Neural cell (in vitro differentiated cells): ENCODE results near the gene CUX1. TPM values are rescaled to one million over a fixed set of nuclear protein-coding genes. Genes with fewer than 3 reads are reported as not detected.

Experiments
- H2AFZ ChIP-seq: fragments of 200-600, 300-800 bp; sonication (generic), shearing (Covaris generic); 2 replicates; pipeline ENCODE4 v1.6.0; 2014; ENCODE audit warnings: low read depth, mild to moderate bottlenecking, antibody characterized with exemption, low read length, moderate library complexity
- H3F3A ChIP-seq: fragments of 200-600 bp; shearing (Covaris generic); 2 replicates; pipeline ENCODE4 v1.6.1; 2016; ENCODE audit warnings: mild to moderate bottlenecking, moderate library complexity, mixed read lengths, antibody characterized with exemption, low read length; ENCODE audit not compliant: insufficient read depth, poor library complexity, severe bottlenecking
- H3K27ac ChIP-seq: fragments of 200-600, 300-800 bp; sonication (generic), shearing (Covaris generic); 2 replicates; pipeline ENCODE4 v1.5.1; 2014; ENCODE audit warnings: mild to moderate bottlenecking, low read length, moderate library complexity
- H3K27me3 ChIP-seq: fragments of 300-800, 200-600 bp; sonication (generic), shearing (Covaris generic); 2 replicates; pipeline ENCODE4 v1.6.0; 2014; ENCODE audit warnings: mild to moderate bottlenecking, low read depth, low read length, moderate library complexity; ENCODE audit not compliant: insufficient read depth
- H3K36me3 ChIP-seq: fragments of 300-800, 200-600 bp; sonication (generic), shearing (Covaris generic); 2 replicates; pipeline ENCODE4 v1.5.1; 2014; ENCODE audit warnings: mild to moderate bottlenecking, antibody characterized with exemption, low read length, moderate library complexity; ENCODE audit not compliant: insufficient read depth
- H3K4me2 ChIP-seq: fragments of 300-800, 200-600 bp; sonication (generic), shearing (Covaris generic); 2 replicates; pipeline ENCODE4 v1.6.0; 2014; ENCODE audit warnings: mild to moderate bottlenecking, low read length
- H3K4me3 ChIP-seq: fragments of 300-800, 200-600 bp; sonication (generic), shearing (Covaris generic); 2 replicates; pipeline ENCODE4 v1.5.1; 2014; ENCODE audit warnings: mild to moderate bottlenecking, low read length, moderate library complexity
- H3K79me2 ChIP-seq: fragments of 200-600 bp; shearing (Covaris generic); replicated peaks from 2 replicates; pipeline ENCODE4 v1.6.0; 2014; ENCODE audit warnings: mild to moderate bottlenecking, low read length, moderate library complexity; ENCODE audit not compliant: insufficient read depth
- H3K9ac ChIP-seq: fragments of 300-800, 200-600 bp; sonication (generic), shearing (Covaris generic); 2 replicates; pipeline ENCODE4 v1.6.1; 2016; ENCODE audit warnings: mild to moderate bottlenecking, low read length, mixed read lengths
- H3K9me2 ChIP-seq: fragments of 200-600 bp; shearing (Covaris generic); 2 replicates; pipeline ENCODE4 v1.6.1; 2016; ENCODE audit warnings: mild to moderate bottlenecking, low read length, mixed read lengths; ENCODE audit not compliant: insufficient read depth
- H3K9me3 ChIP-seq: fragments of 200-600, 300-800 bp; sonication (generic), shearing (Covaris generic); 2 replicates; pipeline ENCODE4 v1.6.1; 2016; ENCODE audit warnings: mild to moderate bottlenecking, mixed run types, low read length, moderate library complexity, mixed read lengths
- H4K20me1 ChIP-seq: fragments of 200-600 bp; shearing (Covaris generic); 2 replicates; pipeline ENCODE4 v1.6.1; 2016; ENCODE audit warnings: mild to moderate bottlenecking, mixed run types; ENCODE audit not compliant: insufficient read depth
- CTCF ChIP-seq: fragments of 450-650 bp; IDR thresholded peaks from 2 replicates; pipeline ENCODE4 v1.5.1; 2014; ENCODE audit warnings: antibody characterized with exemption, mild to moderate bottlenecking, moderate library complexity; ENCODE audit not compliant: poor library complexity, severe bottlenecking
- EP300 ChIP-seq: fragments of 450-650 bp; conservative IDR thresholded peaks from 2 replicates; pipeline ENCODE4 v1.6.1; 2014; ENCODE audit warnings: antibody characterized with exemption, mild to moderate bottlenecking, moderate library complexity; ENCODE audit not compliant: poor library complexity, severe bottlenecking
- EZH2 ChIP-seq: fragments of 200-600, 300-800 bp; shearing (Covaris generic), sonication (generic); IDR thresholded peaks from 2 replicates; pipeline ENCODE4 v1.6.1; 2014; ENCODE audit warnings: antibody characterized with exemption, low read length, borderline replicate concordance, mild to moderate bottlenecking; ENCODE audit not compliant: insufficient read depth, poor library complexity, severe bottlenecking
- MXI1 ChIP-seq: fragments of 450-650 bp; conservative IDR thresholded peaks from 2 replicates; pipeline ENCODE4 v1.6.1; 2014; ENCODE audit warnings: antibody characterized with exemption, mild to moderate bottlenecking; ENCODE audit not compliant: poor library complexity, severe bottlenecking
- POLR2AphosphoS5 ChIP-seq: IDR thresholded peaks from 2 replicates; pipeline ENCODE4 v1.6.1; 2012
- RAD21 ChIP-seq: fragments of 450-650 bp; conservative IDR thresholded peaks from 2 replicates; pipeline ENCODE4 v1.6.1; 2014; ENCODE audit warnings: antibody characterized with exemption, mild to moderate bottlenecking, moderate library complexity
- SMC3 ChIP-seq: fragments of 450-650 bp; conservative IDR thresholded peaks from 2 replicates; pipeline ENCODE4 v1.6.1; 2014; ENCODE audit warnings: antibody characterized with exemption, mild to moderate bottlenecking, moderate library complexity; ENCODE audit not compliant: poor library complexity
- TAF1 ChIP-seq: IDR thresholded peaks from 2 replicates; pipeline ENCODE4 v1.6.1; 2012; ENCODE audit warnings: low read depth
- polyA plus RNA-seq: library from polyadenylated mRNA; depleted of rRNA; stranded (reverse); fragments of >200 nt; gene quantifications from 2 replicates; pipeline ENCODE4 v1.2.3, GENCODE V29; 2014
- TF ChIP-seq, protein P1 (sequence below): IDR thresholded peaks from 2 replicates; pipeline ENCODE4 v1.6.1; 2012; ENCODE audit warnings: borderline replicate concordance

Gene CUX1
- polyA plus RNA-seq, 1 donor from 2014 or later, result 26.6 TPM

DNA sequence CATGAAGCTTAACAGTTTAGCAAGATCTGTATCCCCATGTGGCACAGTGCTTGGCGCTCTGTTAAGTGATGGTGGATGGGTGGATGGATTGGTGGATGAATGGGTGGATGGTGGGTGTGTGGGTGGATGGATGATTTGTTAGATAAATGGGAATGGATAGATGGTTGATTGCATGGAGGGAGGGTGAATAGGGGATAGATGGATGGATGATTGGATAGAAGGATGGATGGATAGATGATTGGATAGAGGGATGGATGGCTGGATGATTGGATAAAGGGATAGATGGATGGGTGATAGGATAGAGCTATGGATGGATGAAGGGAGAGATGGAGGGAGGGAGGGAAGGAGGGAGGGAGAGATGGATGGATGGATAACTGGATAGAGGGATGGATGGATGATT lies 229.7 kb downstream of the CUX1 start:
- no peak for TF ChIP-seq EZH2
- no peak for TF ChIP-seq CTCF
- no peak for TF ChIP-seq MXI1
- TF ChIP-seq RAD21, result no peak
- TF ChIP-seq SMC3, result no peak
- no peak for TF ChIP-seq POLR2AphosphoS5
- no peak for TF ChIP-seq TAF1
- TF ChIP-seq, protein P1, sequence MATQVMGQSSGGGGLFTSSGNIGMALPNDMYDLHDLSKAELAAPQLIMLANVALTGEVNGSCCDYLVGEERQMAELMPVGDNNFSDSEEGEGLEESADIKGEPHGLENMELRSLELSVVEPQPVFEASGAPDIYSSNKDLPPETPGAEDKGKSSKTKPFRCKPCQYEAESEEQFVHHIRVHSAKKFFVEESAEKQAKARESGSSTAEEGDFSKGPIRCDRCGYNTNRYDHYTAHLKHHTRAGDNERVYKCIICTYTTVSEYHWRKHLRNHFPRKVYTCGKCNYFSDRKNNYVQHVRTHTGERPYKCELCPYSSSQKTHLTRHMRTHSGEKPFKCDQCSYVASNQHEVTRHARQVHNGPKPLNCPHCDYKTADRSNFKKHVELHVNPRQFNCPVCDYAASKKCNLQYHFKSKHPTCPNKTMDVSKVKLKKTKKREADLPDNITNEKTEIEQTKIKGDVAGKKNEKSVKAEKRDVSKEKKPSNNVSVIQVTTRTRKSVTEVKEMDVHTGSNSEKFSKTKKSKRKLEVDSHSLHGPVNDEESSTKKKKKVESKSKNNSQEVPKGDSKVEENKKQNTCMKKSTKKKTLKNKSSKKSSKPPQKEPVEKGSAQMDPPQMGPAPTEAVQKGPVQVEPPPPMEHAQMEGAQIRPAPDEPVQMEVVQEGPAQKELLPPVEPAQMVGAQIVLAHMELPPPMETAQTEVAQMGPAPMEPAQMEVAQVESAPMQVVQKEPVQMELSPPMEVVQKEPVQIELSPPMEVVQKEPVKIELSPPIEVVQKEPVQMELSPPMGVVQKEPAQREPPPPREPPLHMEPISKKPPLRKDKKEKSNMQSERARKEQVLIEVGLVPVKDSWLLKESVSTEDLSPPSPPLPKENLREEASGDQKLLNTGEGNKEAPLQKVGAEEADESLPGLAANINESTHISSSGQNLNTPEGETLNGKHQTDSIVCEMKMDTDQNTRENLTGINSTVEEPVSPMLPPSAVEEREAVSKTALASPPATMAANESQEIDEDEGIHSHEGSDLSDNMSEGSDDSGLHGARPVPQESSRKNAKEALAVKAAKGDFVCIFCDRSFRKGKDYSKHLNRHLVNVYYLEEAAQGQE, result no peak
- no peak for TF ChIP-seq EP300
- Histone ChIP-seq H3K27me3 (no peaks in the 10 kb centered on the region), H3K27ac (no peak overlapping the region), H3K79me2 (no peaks in the 10 kb centered on the region), H2AFZ (no peak overlapping the region), H3K9ac (no peak overlapping the region), H3K4me3 (no peak overlapping the region), H3F3A (no peaks in the 10 kb centered on the region), H3K9me2 (no peaks in the 10 kb centered on the region), H3K4me2 (no peak overlapping the region), H4K20me1 (no peaks in the 10 kb centered on the region), H3K36me3 (no peaks in the 10 kb centered on the region), H3K9me3 (no peaks in the 10 kb centered on the region)

GRCh38 chr7:102049765-102050164 lies 232.3 kb downstream of the CUX1 start:
- Histone ChIP-seq H3K9ac (no peak overlapping the region), H3F3A (no peaks in the 10 kb centered on the region), H3K9me2 (no peaks in the 10 kb centered on the region), H3K79me2 (no peaks in the 10 kb centered on the region), H3K4me2 (no peak overlapping the region), H3K36me3 (no peaks in the 10 kb centered on the region), H3K9me3 (peaks cover 6% of the 10 kb centered on the region), H2AFZ (no peak overlapping the region), H3K27me3 (no peaks in the 10 kb centered on the region), H4K20me1 (no peaks in the 10 kb centered on the region), H3K4me3 (no peak overlapping the region), H3K27ac (no peak overlapping the region)
- TF ChIP-seq CTCF, result no peak
- TF ChIP-seq MXI1, result no peak
- TF ChIP-seq, protein P1, result no peak
- no peak for TF ChIP-seq RAD21
- no peak for TF ChIP-seq POLR2AphosphoS5
- TF ChIP-seq EP300, result no peak
- TF ChIP-seq EZH2, result no peak
- no peak for TF ChIP-seq TAF1
- TF ChIP-seq SMC3, result no peak
